Naive thymus-derived CD8-positive, alpha-beta T cell (primary cell): ENCODE measurements around the gene GABRG3. TPM values are rescaled to one million over a fixed set of nuclear protein-coding genes. Genes with fewer than 3 reads are reported as not detected.
A peak's percentile ranks its signal among the peaks of the same experiment; 100 is the strongest.

Experiments
- ATAC-seq, 2 donors: fragments of 150-1000 bp; cut with Tn5 transposase in 1 of 2; sonication (Bioruptor Pico), chemical (Tn5 transposase) in 1 of 2; 1 replicate in 1 of 2; 2 replicates in 1 of 2; pipeline ENCODE4 v1.10.0; 2021; ENCODE audit warnings: mild to moderate bottlenecking in 2 of 2, moderate library complexity in 2 of 2
- POLR2A ChIA-PET: fragments of 350-600 bp; sonication (Branson Sonifier 250); formaldehyde crosslinking; loops from one replicate; lab custom pipeline; 2021; ENCODE audit warnings: antibody characterized with exemption; lab: Charles Lee
- DNase-seq, 10 donors: peaks; one replicate each; pipeline versions ENCODE4 v3.0.0 to v3.0.0-alpha.2; 2020 to 2022
- H3K27ac Mint-ChIP-seq, 10 donors: one replicate each; pipeline ENCODE4 v1.8.0; 2020 to 2022; ENCODE audit warnings: mild to moderate bottlenecking in 10 of 10, mixed read lengths in 10 of 10, moderate library complexity in 4 of 10, inconsistent platforms in 1 of 10
- H3K27me3 Mint-ChIP-seq, 5 donors: one replicate each; pipeline ENCODE4 v1.8.0; 2021 to 2022; ENCODE audit warnings: mixed read lengths in 5 of 5
- H3K36me3 Mint-ChIP-seq, 3 donors: one replicate each; pipeline ENCODE4 v1.8.0; 2020 to 2022; ENCODE audit warnings: mixed read lengths in 3 of 3, mild to moderate bottlenecking in 2 of 3, inconsistent platforms in 1 of 3
- H3K4me1 Mint-ChIP-seq, 4 donors: one replicate each; pipeline ENCODE4 v1.8.0; 2021 to 2022; ENCODE audit warnings: mixed read lengths in 4 of 4
- H3K4me3 Mint-ChIP-seq, 10 donors: one replicate each; pipeline ENCODE4 v1.8.0; 2020 to 2022; ENCODE audit warnings: mild to moderate bottlenecking in 10 of 10, mixed read lengths in 10 of 10, moderate library complexity in 6 of 10, inconsistent platforms in 1 of 10
- H3K9me3 Mint-ChIP-seq, 9 donors: one replicate each; pipeline ENCODE4 v1.8.0; 2020 to 2022; ENCODE audit warnings: mixed read lengths in 9 of 9, mild to moderate bottlenecking in 3 of 9, inconsistent platforms in 1 of 9, moderate library complexity in 1 of 9
- polyA plus RNA-seq, 3 donors: library from polyadenylated mRNA; unstranded; fragments of 300-500 nt; fragmentation: Illumina TruSeq; gene quantifications; one replicate each; pipeline ENCODE4 v1.2.3, GENCODE V29; 2021
- total RNA-seq, 8 experiments: library from RNA in 2 of 8; stranded (reverse) in 2 of 8; gene quantifications; one replicate each; pipeline ENCODE4 v1.2.3 and lab custom pipeline; 2021 to 2026

GABRG3 gene
- total and polyA plus RNA-seq, 5 experiments from 2014 or later: not detected

GRCh38 chr15:27550635-27551034 is 579.7 kb downstream of the GABRG3 start:
- Mint-ChIP-seq H3K27me3 (no peaks in the 10 kb centered on the region), H3K4me1 (no peaks in the 10 kb centered on the region), H3K27ac (no peak overlapping the region), H3K4me3 (no peak overlapping the region), H3K9me3 (peaks cover 0 to 19% (median 3%) of the 10 kb centered on the region in 9 donors), H3K36me3 (no peaks in the 10 kb centered on the region)
- DNase-seq (no peak), ATAC-seq (no peak)
- POLR2A ChIA-PET: no interaction called here

DNA sequence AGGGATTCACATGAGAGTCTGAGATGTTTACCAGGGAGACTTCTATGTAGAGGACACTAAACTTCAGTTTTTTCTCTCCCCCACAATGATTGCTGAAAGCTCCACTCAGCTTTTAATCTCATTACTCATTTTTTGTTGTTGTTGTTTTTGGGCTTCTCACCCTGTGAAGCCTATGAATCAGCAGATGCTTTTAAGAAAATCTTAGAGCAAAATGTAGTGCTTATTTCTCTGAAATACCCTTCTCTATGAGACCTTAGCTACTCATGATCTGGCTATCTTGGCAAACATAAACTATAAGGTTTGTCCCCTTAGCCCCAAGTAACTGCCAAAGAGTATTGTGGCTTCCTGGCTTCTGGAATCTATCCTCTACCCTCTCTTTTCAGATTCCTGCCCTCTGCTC is 590.8 kb downstream of the GABRG3 start:
- ATAC-seq (no peak), DNase-seq (no peak)
- Mint-ChIP-seq H3K4me1 (no peaks in the 10 kb centered on the region), H3K27ac (no peak overlapping the region), H3K27me3 (peaks cover 0 to 3% (median 0%) of the 10 kb centered on the region in 5 donors), H3K36me3 (peaks cover 0 to 4% (median 0%) of the 10 kb centered on the region in 3 donors), H3K9me3 (peaks cover 10 to 46% (median 18%) of the 10 kb centered on the region in 9 donors), H3K4me3 (no peak overlapping the region)
- POLR2A ChIA-PET: no interaction called here

- H3K9me3 Mint-ChIP-seq: peaks cover 5 to 47% (median 17%) of the 10 kb centered on the region in 9 donors
- H3K36me3 Mint-ChIP-seq: peaks cover 0 to 4% (median 0%) of the 10 kb centered on the region in 3 donors
- DNase-seq (no peak), ATAC-seq (no peak)
- POLR2A ChIA-PET: no interaction called here
- H3K4me3 Mint-ChIP-seq: no peak overlapping the region
- no peak overlapping the region for H3K27ac Mint-ChIP-seq
- H3K27me3 Mint-ChIP-seq: peaks cover 0 to 3% (median 0%) of the 10 kb centered on the region in 5 donors
- no peaks in the 10 kb centered on the region for H3K4me1 Mint-ChIP-seq
These were observed 592.9 kb downstream of the GABRG3 start for GRCh38 chr15:27563765-27564370.

- H3K4me3 Mint-ChIP-seq: no peak overlapping the region
- H3K4me1 Mint-ChIP-seq: no peaks in the 10 kb centered on the region
These were observed 593.7 kb downstream of the GABRG3 start for GRCh38 chr15:27564656-27565055.

GRCh38 chr15:27570746-27571145 is 599.8 kb downstream of the GABRG3 start:
- DNase-seq (no peak), ATAC-seq (no peak)
- Mint-ChIP-seq H3K4me1 (no peaks in the 10 kb centered on the region), H3K27me3 (peaks cover 0 to 3% (median 0%) of the 10 kb centered on the region in 5 donors), H3K27ac (no peak overlapping the region), H3K9me3 (peaks cover 0 to 19% (median 6%) of the 10 kb centered on the region in 9 donors), H3K4me3 (no peak overlapping the region), H3K36me3 (no peaks in the 10 kb centered on the region)
- POLR2A ChIA-PET: no interaction called here

More at GRCh38 chr15:27564656-27565055, 593.7 kb downstream of the GABRG3 start:
- no peak overlapping the region for H3K27ac Mint-ChIP-seq
- peaks cover 0 to 4% (median 0%) of the 10 kb centered on the region in 3 donors for H3K36me3 Mint-ChIP-seq
- DNase-seq: no peak
- peaks cover 0 to 3% (median 0%) of the 10 kb centered on the region in 5 donors for H3K27me3 Mint-ChIP-seq
- H3K9me3 Mint-ChIP-seq: peaks cover 7 to 40% (median 15%) of the 10 kb centered on the region in 9 donors
- POLR2A ChIA-PET: no interaction called here
- ATAC-seq: no peak

DNA sequence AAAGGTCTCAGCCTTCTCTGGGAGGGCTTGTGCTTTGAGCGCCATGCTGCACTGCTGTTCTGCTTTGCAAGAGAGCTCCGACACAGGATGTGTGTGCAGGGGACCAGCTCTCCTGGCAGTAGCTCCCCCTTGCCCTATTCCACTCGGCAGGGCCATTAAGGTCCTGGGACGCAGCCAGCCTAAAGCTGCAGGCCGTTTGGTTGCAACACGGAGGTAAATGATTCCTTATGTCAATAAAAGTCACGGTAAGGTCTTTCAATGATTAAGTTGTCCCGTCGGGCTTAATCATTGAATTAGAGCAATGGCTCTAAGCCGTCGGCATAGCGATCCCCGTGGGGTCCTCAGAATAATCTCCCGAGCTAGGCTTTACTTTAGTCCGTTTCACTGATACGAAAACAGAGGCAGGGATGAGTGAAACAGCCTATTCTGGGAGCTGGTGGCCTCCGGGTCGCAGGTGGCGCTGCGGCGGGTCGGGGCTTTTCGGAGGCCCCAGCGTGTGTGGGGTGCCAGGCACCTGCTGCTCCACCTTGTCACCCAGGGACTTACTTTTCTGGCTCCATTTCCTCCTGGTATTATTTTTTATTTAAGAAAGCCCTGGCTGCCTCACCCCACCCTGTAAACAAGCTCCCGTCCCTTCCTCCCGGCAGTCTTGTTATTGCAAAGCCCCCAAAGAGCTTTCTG is 603.0 kb downstream of the GABRG3 start:
- Mint-ChIP-seq H3K36me3 (no peaks in the 10 kb centered on the region), H3K9me3 (peaks cover 0 to 13% (median 2%) of the 10 kb centered on the region in 9 donors), H3K27ac (peak overlapping the region in 1 of 10 donors; percentile 67), H3K27me3 (peaks cover 0 to 3% (median 0%) of the 10 kb centered on the region in 5 donors), H3K4me1 (no peaks in the 10 kb centered on the region), H3K4me3 (no peak overlapping the region)
- ATAC-seq: no peak
- no peak for DNase-seq
- POLR2A ChIA-PET: no interaction called here

GRCh38 chr15:27574541-27575054 is 603.6 kb downstream of the GABRG3 start:
- POLR2A ChIA-PET: no interaction called here
- H3K4me3 Mint-ChIP-seq: no peak overlapping the region
- no peak for ATAC-seq
- H3K9me3 Mint-ChIP-seq: peaks cover 0 to 13% (median 2%) of the 10 kb centered on the region in 9 donors
- no peaks in the 10 kb centered on the region for H3K4me1 Mint-ChIP-seq
- H3K36me3 Mint-ChIP-seq: no peaks in the 10 kb centered on the region
- peak overlapping the region in 1 of 10 donors; percentile 67 for H3K27ac Mint-ChIP-seq
- no peak for DNase-seq
- H3K27me3 Mint-ChIP-seq: peaks cover 0 to 3% (median 0%) of the 10 kb centered on the region in 5 donors

- no peak for ATAC-seq
- H3K4me3 Mint-ChIP-seq: no peak overlapping the region
- H3K27ac Mint-ChIP-seq: no peak overlapping the region
- POLR2A ChIA-PET: no interaction called here
- no peak for DNase-seq
- H3K9me3 Mint-ChIP-seq: peaks cover 0 to 13% (median 2%) of the 10 kb centered on the region in 9 donors
- no peaks in the 10 kb centered on the region for H3K4me1 Mint-ChIP-seq
- H3K36me3 Mint-ChIP-seq: no peaks in the 10 kb centered on the region
- H3K27me3 Mint-ChIP-seq: peaks cover 0 to 3% (median 0%) of the 10 kb centered on the region in 5 donors
These were observed 604.5 kb downstream of the GABRG3 start for GRCh38 chr15:27575521-27575920.

DNA sequence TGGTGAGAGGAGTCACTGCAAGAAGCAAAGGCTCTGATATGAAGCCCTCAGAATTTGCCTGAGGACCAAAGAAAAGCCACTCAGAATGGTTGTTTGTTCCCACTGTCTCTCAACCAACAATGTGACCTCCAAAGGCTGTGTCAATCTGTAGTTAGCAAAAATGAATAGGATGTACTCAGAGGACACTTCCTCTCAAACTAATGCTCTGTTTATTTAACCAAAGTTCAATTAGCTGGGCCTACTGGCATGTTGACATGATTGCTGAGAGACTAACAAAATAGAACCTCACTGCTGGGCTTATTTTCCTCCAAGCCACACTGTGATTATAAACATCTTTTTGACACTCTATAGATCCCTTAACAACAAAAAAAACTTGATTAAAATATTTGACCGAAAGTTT is 605.6 kb downstream of the GABRG3 start:
- Mint-ChIP-seq H3K4me3 (no peak overlapping the region), H3K27ac (peak overlapping the region in 1 of 10 donors; percentile 39)

GRCh38 chr15:27579738-27580137 is 608.8 kb downstream of the GABRG3 start:
- POLR2A ChIA-PET: no interaction called here
- DNase-seq: no peak
- no peaks in the 10 kb centered on the region for H3K4me1 Mint-ChIP-seq

More for the DNA sequence above, 605.6 kb downstream of the GABRG3 start:
- peaks cover 0 to 8% (median 2%) of the 10 kb centered on the region in 9 donors for H3K9me3 Mint-ChIP-seq
- H3K4me1 Mint-ChIP-seq: no peaks in the 10 kb centered on the region
- H3K27me3 Mint-ChIP-seq: peaks cover 0 to 3% (median 0%) of the 10 kb centered on the region in 5 donors
- no peaks in the 10 kb centered on the region for H3K36me3 Mint-ChIP-seq
- no peak for DNase-seq
- no peak for ATAC-seq
- POLR2A ChIA-PET: no interaction called here

GRCh38 chr15:27582726-27583410 is 611.9 kb downstream of the GABRG3 start:
- Mint-ChIP-seq H3K36me3 (no peaks in the 10 kb centered on the region), H3K4me1 (no peaks in the 10 kb centered on the region), H3K4me3 (no peak overlapping the region), H3K9me3 (peaks cover 0 to 7% (median 4%) of the 10 kb centered on the region in 9 donors), H3K27me3 (peaks cover 0 to 3% (median 0%) of the 10 kb centered on the region in 5 donors), H3K27ac (no peak overlapping the region)
- DNase-seq (no peak), ATAC-seq (no peak)
- POLR2A ChIA-PET: no interaction called here

More at GRCh38 chr15:27579738-27580137, 608.8 kb downstream of the GABRG3 start:
- Mint-ChIP-seq H3K27me3 (peaks cover 0 to 3% (median 0%) of the 10 kb centered on the region in 5 donors), H3K27ac (no peak overlapping the region), H3K36me3 (no peaks in the 10 kb centered on the region), H3K9me3 (peaks cover 0 to 13% (median 4%) of the 10 kb centered on the region in 9 donors), H3K4me3 (no peak overlapping the region)
- no peak for ATAC-seq

DNA sequence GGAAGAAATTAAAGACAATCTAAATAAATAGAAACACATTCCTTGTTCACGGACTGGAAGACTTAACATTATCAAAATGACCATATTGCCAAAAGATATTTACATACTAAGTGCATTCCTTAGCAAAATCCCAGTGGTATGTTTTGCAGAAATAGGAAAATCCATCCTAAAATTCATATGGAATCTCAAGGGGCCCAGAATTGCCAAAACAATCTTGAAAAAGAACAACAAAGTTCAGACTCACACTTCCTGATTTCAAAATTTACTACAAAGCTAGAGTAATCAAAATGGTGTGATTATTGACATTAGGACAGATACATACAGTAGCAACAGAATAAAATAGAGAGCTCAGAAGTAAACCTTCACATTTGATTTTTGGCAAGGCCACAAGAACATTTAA is 612.7 kb downstream of the GABRG3 start:
- no peak overlapping the region for H3K4me3 Mint-ChIP-seq
- no peaks in the 10 kb centered on the region for H3K4me1 Mint-ChIP-seq
- POLR2A ChIA-PET: no interaction called here
- ATAC-seq (no peak), DNase-seq (no peak)
- H3K36me3 Mint-ChIP-seq: no peaks in the 10 kb centered on the region
- H3K27ac Mint-ChIP-seq: no peak overlapping the region
- H3K27me3 Mint-ChIP-seq: peaks cover 0 to 3% (median 0%) of the 10 kb centered on the region in 5 donors
- H3K9me3 Mint-ChIP-seq: peaks cover 0 to 7% (median 2%) of the 10 kb centered on the region in 9 donors
